A549 (cell line): Measurements from ENCODE around the gene SEC22C.

Experiments
- HMGXB4 ChIP-seq: fragments of 250-450 bp; sonication (Bioruptor Pico); IDR thresholded peaks from 2 replicates; pipeline ENCODE4 v1.5.0; 2021; ENCODE audit warnings: mild to moderate bottlenecking, moderate library complexity, borderline replicate concordance
- RCOR1 ChIP-seq: fragments of 150-350 bp; IDR thresholded peaks from 2 replicates; pipeline ENCODE4 v1.6.1; 2014; ENCODE audit warnings: antibody characterized with exemption, low read length, low read depth

GRCh38 chr3:42503957-42504333 is 77.8 kb downstream of the SEC22C start:
- TF ChIP-seq RCOR1 (no peak), HMGXB4 (no peak)
